Fibroblast of lung (primary cell): Measurements from ENCODE around the gene SLFN14.

ENCODE experiments used
- CTCF ChIP-seq, 2 donors: IDR thresholded peaks in 1 of 2; conservative IDR thresholded peaks in 1 of 2; 1 replicate in 1 of 2; 2 replicates in 1 of 2; pipeline ENCODE4 v1.5.1; 2011 to 2012; ENCODE audit warnings: low read length in 2 of 2, control low read depth in 1 of 2, inconsistent platforms in 1 of 2, low read depth in 1 of 2, mild to moderate bottlenecking in 1 of 2
- EZH2 ChIP-seq: IDR thresholded peaks from 2 replicates; pipeline ENCODE4 v1.5.1; 2012; ENCODE audit warnings: low read length, control low read depth, mild to moderate bottlenecking; ENCODE audit errors: missing control alignments

GRCh38 chr17:35603674-35604073 lies 43.1 kb upstream of the SLFN14 start:
- TF ChIP-seq CTCF (conservative IDR thresholded peaks at IDR 0.05 in 1 of 2, IDR thresholded peaks at IDR 0.05 in 1 of 2; ENCODE audit: low read depth in 1 of 2, low read length in 2 of 2), result no peak
- TF ChIP-seq EZH2, result no peak
